GM23338 (cell line): ENCODE measurements around the gene SP6. TPM values are rescaled to one million over a fixed set of nuclear protein-coding genes. Genes with fewer than 3 reads are reported as not detected.

Source experiments
- ATAC-seq: fragments of 200-7000 bp; cut with Tn5 transposase; 3 replicates; pipeline ENCODE4 v1.9.1; 2020
- DNase-seq: peaks from one replicate; pipeline ENCODE4 v3.0.0-alpha.2; 2015; ENCODE audit warnings: low spot score
- H2AFZ ChIP-seq: fragments of 200-600 bp; sonication (generic); 2 replicates; pipeline ENCODE4 v1.8.0; 2016; ENCODE audit warnings: antibody characterized with exemption, mild to moderate bottlenecking, moderate library complexity
- H3F3A ChIP-seq: fragments of 200-600 bp; sonication (generic); replicated peaks from 2 replicates; pipeline ENCODE4 v1.8.0; 2017; ENCODE audit warnings: antibody characterized with exemption, mixed run types, low read depth
- H3K27ac ChIP-seq: fragments of 200-600 bp; sonication (generic); 2 replicates; pipeline ENCODE4 v1.6.1; 2016; ENCODE audit warnings: low read depth
- H3K27me3 ChIP-seq: fragments of 200-600 bp; sonication (generic); 2 replicates; pipeline ENCODE4 v1.8.0; 2016; ENCODE audit warnings: mild to moderate bottlenecking, mixed run types, moderate library complexity; ENCODE audit not compliant: insufficient read depth
- H3K36me3 ChIP-seq: fragments of 200-600 bp; sonication (generic); 2 replicates; pipeline ENCODE4 v1.8.0; 2016; ENCODE audit warnings: mild to moderate bottlenecking; ENCODE audit not compliant: insufficient read depth
- H3K4me1 ChIP-seq: fragments of 200-600 bp; sonication (generic); 2 replicates; pipeline ENCODE4 v1.8.0; 2016; ENCODE audit warnings: mild to moderate bottlenecking, moderate library complexity; ENCODE audit not compliant: insufficient read depth
- H3K4me2 ChIP-seq: fragments of 200-600 bp; sonication (generic); 2 replicates; pipeline ENCODE4 v1.7.1; 2017; ENCODE audit warnings: mixed run types
- H3K4me3 ChIP-seq: fragments of 200-600 bp; sonication (generic); 2 replicates; pipeline ENCODE4 v1.6.1; 2016; ENCODE audit warnings: mixed run types
- H3K79me2 ChIP-seq: fragments of 200-600 bp; sonication (generic); replicated peaks from 2 replicates; pipeline ENCODE4 v1.8.0; 2017; ENCODE audit warnings: mild to moderate bottlenecking; ENCODE audit not compliant: insufficient read depth
- H3K9me2 ChIP-seq: fragments of 200-600 bp; sonication (generic); 2 replicates; pipeline ENCODE4 v1.8.0; 2017; ENCODE audit not compliant: insufficient read depth
- H4K20me1 ChIP-seq: fragments of 200-600 bp; sonication (generic); replicated peaks from 2 replicates; pipeline ENCODE4 v1.8.0; 2017; ENCODE audit warnings: mild to moderate bottlenecking; ENCODE audit not compliant: insufficient read depth
- H3K27ac Mint-ChIP-seq: 2 replicates; pipeline ENCODE4 v1.8.0; 2020; ENCODE audit warnings: inconsistent platforms, mild to moderate bottlenecking, moderate library complexity, mixed read lengths
- H3K27me3 Mint-ChIP-seq: 3 replicates; pipeline ENCODE4 v1.8.0; 2022; ENCODE audit warnings: low read depth, mild to moderate bottlenecking, moderate library complexity, mixed read lengths, inconsistent platforms; ENCODE audit not compliant: insufficient read depth, poor library complexity
- H3K36me3 Mint-ChIP-seq: 3 replicates; pipeline ENCODE4 v1.8.0; 2021; ENCODE audit warnings: low read depth, mild to moderate bottlenecking, inconsistent platforms, moderate library complexity, mixed read lengths
- H3K4me1 Mint-ChIP-seq: 3 replicates; pipeline ENCODE4 v1.8.0; 2020; ENCODE audit warnings: mild to moderate bottlenecking, inconsistent platforms, mixed read lengths
- H3K4me3 Mint-ChIP-seq: 3 replicates; pipeline ENCODE4 v1.8.0; 2021; ENCODE audit warnings: moderate library complexity, mild to moderate bottlenecking, inconsistent platforms, mixed read lengths
- H3K9me3 Mint-ChIP-seq: 3 replicates; pipeline ENCODE4 v1.8.0; 2020; ENCODE audit warnings: moderate library complexity, mild to moderate bottlenecking, inconsistent platforms, mixed read lengths
- CREB1 ChIP-seq: fragments of 250-450 bp; sonication (Bioruptor Pico); IDR thresholded peaks from 2 replicates; pipeline ENCODE4 v1.5.0; 2020; ENCODE audit warnings: low read depth, mild to moderate bottlenecking, moderate library complexity
- EZH2 ChIP-seq: fragments of 200-600 bp; sonication (generic); IDR thresholded peaks from one replicate; pipeline ENCODE4 v1.8.0; 2017; ENCODE audit warnings: antibody characterized with exemption, mild to moderate bottlenecking, low read depth; ENCODE audit not compliant: unreplicated experiment
- EZH2phosphoT487 ChIP-seq: fragments of 200-600 bp; sonication (generic); IDR thresholded peaks from one replicate; pipeline ENCODE4 v1.8.1; 2018; ENCODE audit warnings: antibody characterized with exemption; ENCODE audit not compliant: unreplicated experiment
- JUNB ChIP-seq: IDR thresholded peaks from one replicate; pipeline ENCODE4 v1.6.1; 2016; ENCODE audit warnings: antibody characterized with exemption; ENCODE audit not compliant: unreplicated experiment
- NANOG ChIP-seq: IDR thresholded peaks from 2 replicates; pipeline ENCODE4 v1.6.1; 2016; ENCODE audit warnings: antibody characterized with exemption, borderline replicate concordance
- POLR2AphosphoS5 ChIP-seq: IDR thresholded peaks from 2 replicates; pipeline ENCODE4 v1.6.1; 2016; ENCODE audit warnings: antibody characterized with exemption, low read depth
- ZNF114 ChIP-seq: fragments of 250-450 bp; sonication (Bioruptor Pico); IDR thresholded peaks from 2 replicates; pipeline ENCODE4 v1.5.0; 2020; ENCODE audit warnings: mild to moderate bottlenecking, moderate library complexity
- ZNF331 ChIP-seq: fragments of 250-450 bp; sonication (Bioruptor Pico); IDR thresholded peaks from 2 replicates; pipeline ENCODE4 v1.5.0; 2020; ENCODE audit warnings: low read depth, mild to moderate bottlenecking, moderate library complexity
- polyA plus RNA-seq: library from polyadenylated mRNA; unstranded; fragments of >200 nt; fragmentation: Nextera tagmentation; extraction: Ambion mirVana; gene quantifications from 2 replicates; pipeline ENCODE4 v1.2.1, GENCODE V29; 2016
- total RNA-seq: library from RNA; depleted of rRNA; stranded (reverse); fragments of >200 nt; shearing (Covaris generic); gene quantifications from 2 replicates; pipeline ENCODE4 v1.2.3, GENCODE V29; 2014
- TF ChIP-seq, protein P1 (sequence below): IDR thresholded peaks from one replicate; pipeline ENCODE4 v1.6.1; 2018; ENCODE audit warnings: antibody characterized with exemption; ENCODE audit not compliant: unreplicated experiment
- TF ChIP-seq, protein P2 (sequence below): fragments of 250-450 bp; sonication (Bioruptor Pico); IDR thresholded peaks from 2 replicates; pipeline ENCODE4 v1.5.0; 2020; ENCODE audit warnings: mild to moderate bottlenecking, moderate library complexity
- TF ChIP-seq, protein P3 (sequence below), 2 experiments: fragments of 200-600 bp in 1 of 2; sonication (generic) in 1 of 2; conservative IDR thresholded peaks; 2 replicates each; pipeline versions ENCODE4 v1.5.1 to v1.6.1; 2016 to 2017; ENCODE audit warnings: antibody characterized with exemption in 2 of 2, low read depth in 2 of 2, mild to moderate bottlenecking in 2 of 2, moderate library complexity in 1 of 2

SP6 gene
- total and polyA plus RNA-seq, 2 experiments from 2014 or later = 0.13 to 1.0 TPM

DNA sequence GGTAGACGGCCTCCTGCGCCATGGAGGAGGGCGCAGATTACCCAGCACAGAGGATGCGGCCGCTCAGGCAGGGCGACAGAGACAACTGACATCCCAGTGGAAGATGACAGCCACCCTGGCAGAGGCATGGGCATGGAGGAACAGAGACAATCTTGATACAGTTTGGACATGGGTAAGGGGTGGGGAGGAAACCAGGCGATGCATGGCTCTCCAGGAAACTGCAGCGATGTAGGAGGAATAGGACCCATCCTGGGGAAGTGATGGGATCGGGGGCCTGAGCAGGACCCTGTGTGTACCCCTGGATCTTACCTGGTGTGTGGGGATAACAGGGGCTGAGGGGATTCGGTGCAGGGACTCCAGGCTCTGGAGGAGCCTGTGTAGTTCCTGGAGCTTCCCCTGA, 34.0 kb downstream of the SP6 start:
- no peak for DNase-seq

More for the DNA sequence above, 34.0 kb downstream of the SP6 start:
- Mint-ChIP-seq H3K27me3 (peaks cover 9% of the 10 kb centered on the region), H3K4me3 (no peak overlapping the region), H3K4me1 (peaks cover 8% of the 10 kb centered on the region), H3K9me3 (no peaks in the 10 kb centered on the region; the same call in 2 of the 3 replicates), H3K36me3 (peaks cover 3% of the 10 kb centered on the region; the same call in 1 of the 3 replicates), H3K27ac (no peak overlapping the region)
- peaks cover 7% of the 10 kb centered on the region; the same call in 1 of the 2 replicates for H3K4me1 ChIP-seq
- no peaks in the 10 kb centered on the region for H3F3A ChIP-seq
- H3K79me2 ChIP-seq = no peaks in the 10 kb centered on the region
- no peak overlapping the region for H3K27ac ChIP-seq
- TF ChIP-seq NANOG (no peak), ZNF331 (no peak), JUNB (no peak), POLR2AphosphoS5 (no peak), EZH2 (no peak), CREB1 (CRISPR knock-in tag) (no peak), EZH2phosphoT487 (no peak), ZNF114 (CRISPR knock-in tag) (no peak)
- TF ChIP-seq, protein P1, sequence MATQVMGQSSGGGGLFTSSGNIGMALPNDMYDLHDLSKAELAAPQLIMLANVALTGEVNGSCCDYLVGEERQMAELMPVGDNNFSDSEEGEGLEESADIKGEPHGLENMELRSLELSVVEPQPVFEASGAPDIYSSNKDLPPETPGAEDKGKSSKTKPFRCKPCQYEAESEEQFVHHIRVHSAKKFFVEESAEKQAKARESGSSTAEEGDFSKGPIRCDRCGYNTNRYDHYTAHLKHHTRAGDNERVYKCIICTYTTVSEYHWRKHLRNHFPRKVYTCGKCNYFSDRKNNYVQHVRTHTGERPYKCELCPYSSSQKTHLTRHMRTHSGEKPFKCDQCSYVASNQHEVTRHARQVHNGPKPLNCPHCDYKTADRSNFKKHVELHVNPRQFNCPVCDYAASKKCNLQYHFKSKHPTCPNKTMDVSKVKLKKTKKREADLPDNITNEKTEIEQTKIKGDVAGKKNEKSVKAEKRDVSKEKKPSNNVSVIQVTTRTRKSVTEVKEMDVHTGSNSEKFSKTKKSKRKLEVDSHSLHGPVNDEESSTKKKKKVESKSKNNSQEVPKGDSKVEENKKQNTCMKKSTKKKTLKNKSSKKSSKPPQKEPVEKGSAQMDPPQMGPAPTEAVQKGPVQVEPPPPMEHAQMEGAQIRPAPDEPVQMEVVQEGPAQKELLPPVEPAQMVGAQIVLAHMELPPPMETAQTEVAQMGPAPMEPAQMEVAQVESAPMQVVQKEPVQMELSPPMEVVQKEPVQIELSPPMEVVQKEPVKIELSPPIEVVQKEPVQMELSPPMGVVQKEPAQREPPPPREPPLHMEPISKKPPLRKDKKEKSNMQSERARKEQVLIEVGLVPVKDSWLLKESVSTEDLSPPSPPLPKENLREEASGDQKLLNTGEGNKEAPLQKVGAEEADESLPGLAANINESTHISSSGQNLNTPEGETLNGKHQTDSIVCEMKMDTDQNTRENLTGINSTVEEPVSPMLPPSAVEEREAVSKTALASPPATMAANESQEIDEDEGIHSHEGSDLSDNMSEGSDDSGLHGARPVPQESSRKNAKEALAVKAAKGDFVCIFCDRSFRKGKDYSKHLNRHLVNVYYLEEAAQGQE = no peak
- TF ChIP-seq, protein P2, sequence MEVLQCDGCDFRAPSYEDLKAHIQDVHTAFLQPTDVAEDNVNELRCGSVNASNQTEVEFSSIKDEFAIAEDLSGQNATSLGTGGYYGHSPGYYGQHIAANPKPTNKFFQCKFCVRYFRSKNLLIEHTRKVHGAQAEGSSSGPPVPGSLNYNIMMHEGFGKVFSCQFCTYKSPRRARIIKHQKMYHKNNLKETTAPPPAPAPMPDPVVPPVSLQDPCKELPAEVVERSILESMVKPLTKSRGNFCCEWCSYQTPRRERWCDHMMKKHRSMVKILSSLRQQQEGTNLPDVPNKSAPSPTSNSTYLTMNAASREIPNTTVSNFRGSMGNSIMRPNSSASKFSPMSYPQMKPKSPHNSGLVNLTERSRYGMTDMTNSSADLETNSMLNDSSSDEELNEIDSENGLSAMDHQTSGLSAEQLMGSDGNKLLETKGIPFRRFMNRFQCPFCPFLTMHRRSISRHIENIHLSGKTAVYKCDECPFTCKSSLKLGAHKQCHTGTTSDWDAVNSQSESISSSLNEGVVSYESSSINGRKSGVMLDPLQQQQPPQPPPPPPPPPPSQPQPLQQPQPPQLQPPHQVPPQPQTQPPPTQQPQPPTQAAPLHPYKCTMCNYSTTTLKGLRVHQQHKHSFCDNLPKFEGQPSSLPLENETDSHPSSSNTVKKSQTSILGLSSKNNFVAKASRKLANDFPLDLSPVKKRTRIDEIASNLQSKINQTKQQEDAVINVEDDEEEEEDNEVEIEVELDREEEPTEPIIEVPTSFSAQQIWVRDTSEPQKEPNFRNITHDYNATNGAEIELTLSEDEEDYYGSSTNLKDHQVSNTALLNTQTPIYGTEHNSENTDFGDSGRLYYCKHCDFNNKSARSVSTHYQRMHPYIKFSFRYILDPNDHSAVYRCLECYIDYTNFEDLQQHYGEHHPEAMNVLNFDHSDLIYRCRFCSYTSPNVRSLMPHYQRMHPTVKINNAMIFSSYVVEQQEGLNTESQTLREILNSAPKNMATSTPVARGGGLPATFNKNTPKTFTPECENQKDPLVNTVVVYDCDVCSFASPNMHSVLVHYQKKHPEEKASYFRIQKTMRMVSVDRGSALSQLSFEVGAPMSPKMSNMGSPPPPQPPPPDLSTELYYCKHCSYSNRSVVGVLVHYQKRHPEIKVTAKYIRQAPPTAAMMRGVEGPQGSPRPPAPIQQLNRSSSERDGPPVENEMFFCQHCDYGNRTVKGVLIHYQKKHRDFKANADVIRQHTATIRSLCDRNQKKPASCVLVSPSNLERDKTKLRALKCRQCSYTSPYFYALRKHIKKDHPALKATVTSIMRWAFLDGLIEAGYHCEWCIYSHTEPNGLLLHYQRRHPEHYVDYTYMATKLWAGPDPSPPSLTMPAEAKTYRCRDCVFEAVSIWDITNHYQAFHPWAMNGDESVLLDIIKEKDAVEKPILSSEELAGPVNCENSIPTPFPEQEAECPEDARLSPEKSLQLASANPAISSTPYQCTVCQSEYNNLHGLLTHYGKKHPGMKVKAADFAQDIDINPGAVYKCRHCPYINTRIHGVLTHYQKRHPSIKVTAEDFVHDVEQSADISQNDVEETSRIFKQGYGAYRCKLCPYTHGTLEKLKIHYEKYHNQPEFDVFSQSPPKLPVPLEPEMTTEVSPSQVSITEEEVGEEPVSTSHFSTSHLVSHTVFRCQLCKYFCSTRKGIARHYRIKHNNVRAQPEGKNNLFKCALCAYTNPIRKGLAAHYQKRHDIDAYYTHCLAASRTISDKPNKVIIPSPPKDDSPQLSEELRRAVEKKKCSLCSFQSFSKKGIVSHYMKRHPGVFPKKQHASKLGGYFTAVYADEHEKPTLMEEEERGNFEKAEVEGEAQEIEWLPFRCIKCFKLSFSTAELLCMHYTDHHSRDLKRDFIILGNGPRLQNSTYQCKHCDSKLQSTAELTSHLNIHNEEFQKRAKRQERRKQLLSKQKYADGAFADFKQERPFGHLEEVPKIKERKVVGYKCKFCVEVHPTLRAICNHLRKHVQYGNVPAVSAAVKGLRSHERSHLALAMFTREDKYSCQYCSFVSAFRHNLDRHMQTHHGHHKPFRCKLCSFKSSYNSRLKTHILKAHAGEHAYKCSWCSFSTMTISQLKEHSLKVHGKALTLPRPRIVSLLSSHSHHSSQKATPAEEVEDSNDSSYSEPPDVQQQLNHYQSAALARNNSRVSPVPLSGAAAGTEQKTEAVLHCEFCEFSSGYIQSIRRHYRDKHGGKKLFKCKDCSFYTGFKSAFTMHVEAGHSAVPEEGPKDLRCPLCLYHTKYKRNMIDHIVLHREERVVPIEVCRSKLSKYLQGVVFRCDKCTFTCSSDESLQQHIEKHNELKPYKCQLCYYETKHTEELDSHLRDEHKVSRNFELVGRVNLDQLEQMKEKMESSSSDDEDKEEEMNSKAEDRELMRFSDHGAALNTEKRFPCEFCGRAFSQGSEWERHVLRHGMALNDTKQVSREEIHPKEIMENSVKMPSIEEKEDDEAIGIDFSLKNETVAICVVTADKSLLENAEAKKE = no peak
- TF ChIP-seq, protein P3, sequence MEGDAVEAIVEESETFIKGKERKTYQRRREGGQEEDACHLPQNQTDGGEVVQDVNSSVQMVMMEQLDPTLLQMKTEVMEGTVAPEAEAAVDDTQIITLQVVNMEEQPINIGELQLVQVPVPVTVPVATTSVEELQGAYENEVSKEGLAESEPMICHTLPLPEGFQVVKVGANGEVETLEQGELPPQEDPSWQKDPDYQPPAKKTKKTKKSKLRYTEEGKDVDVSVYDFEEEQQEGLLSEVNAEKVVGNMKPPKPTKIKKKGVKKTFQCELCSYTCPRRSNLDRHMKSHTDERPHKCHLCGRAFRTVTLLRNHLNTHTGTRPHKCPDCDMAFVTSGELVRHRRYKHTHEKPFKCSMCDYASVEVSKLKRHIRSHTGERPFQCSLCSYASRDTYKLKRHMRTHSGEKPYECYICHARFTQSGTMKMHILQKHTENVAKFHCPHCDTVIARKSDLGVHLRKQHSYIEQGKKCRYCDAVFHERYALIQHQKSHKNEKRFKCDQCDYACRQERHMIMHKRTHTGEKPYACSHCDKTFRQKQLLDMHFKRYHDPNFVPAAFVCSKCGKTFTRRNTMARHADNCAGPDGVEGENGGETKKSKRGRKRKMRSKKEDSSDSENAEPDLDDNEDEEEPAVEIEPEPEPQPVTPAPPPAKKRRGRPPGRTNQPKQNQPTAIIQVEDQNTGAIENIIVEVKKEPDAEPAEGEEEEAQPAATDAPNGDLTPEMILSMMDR (conservative IDR thresholded peaks at IDR 0.05; ENCODE audit: low read depth in 2 of 2) = no peak
- H2AFZ ChIP-seq = no peak overlapping the region
- no peak overlapping the region for H3K4me2 ChIP-seq
- H3K36me3 ChIP-seq = no peaks in the 10 kb centered on the region
- H3K9me2 ChIP-seq = no peaks in the 10 kb centered on the region
- ATAC-seq = no peak
- H3K4me3 ChIP-seq = no peak overlapping the region
- H3K27me3 ChIP-seq = no peaks in the 10 kb centered on the region
- no peaks in the 10 kb centered on the region for H4K20me1 ChIP-seq
